NCI-H2196 treated with DMSO at 0.1 percent for 48 hours (cell line): ENCODE results near the gene DGKD.

Experiments
- DNase-seq: peaks from one replicate; lab custom pipeline; 2025; ENCODE audit not compliant: unreplicated experiment; lab: John Stamatoyannopoulos, UW

Gene DGKD

DNA sequence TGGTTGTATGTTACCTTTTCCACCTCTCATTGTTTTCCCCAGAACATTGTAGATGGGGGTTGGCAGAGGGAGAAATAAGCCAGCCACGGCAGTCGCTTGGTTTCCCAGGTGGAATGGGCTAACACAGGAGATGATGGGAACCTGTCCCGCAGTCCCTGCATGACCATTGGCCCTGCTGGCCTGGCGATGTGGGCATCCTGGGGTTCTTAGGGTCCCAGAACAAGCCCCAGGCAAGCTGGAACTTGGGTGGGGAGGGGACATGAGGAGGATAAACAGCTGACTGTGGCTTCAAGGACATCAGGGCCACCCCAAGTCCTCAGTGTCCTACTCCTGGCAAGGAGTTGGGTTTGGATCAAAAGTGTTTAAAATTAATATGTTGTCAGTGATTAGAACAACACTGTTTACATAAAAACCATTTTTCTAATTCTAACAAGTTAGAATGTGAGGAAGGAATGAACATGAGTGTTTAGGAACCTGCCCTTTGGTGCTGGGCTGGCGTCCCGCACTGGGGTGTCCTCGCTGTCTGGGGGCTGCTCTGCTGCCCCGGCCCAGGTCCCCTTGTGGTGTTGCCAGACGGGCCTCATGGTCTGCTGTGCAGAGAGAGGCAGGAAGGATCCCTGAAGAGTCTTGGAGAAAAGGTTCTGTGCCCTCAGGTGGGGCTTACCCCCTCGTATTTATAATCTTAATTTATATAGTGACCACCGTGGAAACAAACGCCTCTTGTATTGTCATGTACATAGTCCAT lies 117.2 kb downstream of the DGKD start:
- DNase-seq = no peak

DNA sequence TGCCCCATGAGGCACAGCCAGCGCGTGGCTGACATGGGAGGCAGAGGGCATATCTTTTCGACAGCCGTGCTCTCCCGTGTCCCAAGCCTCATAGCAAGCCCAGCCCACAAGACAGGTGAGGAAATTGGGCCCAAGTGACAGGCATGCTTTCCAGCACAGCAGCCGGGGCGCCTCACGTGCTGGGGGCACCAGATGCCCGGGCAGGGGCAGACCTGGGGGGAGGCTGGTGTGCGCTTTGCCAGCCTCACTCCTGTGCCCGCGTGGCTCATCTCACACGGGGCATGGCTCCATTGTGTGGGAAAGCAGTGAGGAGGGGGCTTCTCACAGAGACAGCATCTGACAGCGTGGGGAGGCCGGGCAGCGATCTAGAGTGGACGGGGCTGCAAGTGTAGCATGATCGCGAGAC lies 119.1 kb downstream of the DGKD start:
- no peak for DNase-seq

DNA sequence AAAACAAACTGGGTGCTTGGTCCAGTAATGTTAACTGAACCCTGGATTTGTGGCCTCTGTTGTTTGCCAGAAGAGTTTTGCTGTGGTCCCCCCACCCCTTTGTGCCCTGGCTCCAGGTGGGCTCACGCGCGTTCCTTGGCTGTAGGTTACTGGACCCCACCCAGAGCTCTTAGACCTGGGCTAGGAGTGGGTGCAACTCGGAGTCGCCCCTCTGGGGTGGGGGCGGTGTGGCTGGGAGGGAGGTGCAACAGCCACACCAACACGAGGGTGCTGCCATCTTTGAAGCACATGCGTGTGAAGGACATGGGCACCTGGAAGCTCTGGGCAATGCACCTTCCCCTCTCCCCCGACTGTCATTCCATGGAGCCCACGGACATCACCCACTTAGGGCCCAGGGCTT lies 119.6 kb downstream of the DGKD start:
- no peak for DNase-seq

DNA sequence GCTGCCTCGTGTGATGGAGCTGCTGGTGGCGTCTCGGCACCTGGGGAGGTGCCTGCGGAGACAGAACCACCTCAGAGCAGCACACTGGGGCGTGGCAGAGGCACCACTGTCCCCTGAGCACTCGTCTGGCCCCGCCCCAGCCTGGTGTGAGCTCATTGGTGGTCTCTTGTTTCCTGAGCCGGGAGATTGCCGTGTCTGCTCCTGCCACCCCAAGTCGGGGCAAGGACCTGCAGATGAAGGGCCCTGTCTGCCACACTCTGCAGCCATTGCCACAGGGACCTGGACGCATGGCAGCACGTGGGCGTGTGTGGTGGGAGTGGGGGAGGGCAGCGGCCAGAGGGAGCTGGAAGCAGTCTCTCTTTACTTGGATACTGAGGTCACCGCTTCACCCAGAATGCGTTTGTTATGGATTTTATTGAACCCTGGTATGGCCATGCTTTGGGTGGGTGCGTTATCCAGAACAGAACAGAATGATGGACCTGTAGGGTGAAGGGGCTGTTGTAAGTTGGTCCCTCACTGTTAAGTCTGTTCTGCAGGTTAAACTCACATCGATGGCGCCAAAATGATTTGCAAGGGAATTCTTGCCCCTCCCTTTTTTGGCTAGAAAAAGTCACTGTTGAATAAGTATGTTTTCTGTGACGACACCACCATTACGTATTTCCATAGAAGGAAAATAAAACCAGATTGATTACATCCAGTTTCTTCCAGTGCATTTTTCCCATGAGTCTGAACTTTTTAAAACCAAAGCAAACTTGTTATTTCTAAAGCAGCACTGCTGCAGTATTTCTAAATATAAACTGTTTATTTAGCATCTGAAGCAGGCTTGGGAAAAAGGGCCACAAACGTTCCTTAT lies 120.2 kb downstream of the DGKD start:
- no peak for DNase-seq

DNA sequence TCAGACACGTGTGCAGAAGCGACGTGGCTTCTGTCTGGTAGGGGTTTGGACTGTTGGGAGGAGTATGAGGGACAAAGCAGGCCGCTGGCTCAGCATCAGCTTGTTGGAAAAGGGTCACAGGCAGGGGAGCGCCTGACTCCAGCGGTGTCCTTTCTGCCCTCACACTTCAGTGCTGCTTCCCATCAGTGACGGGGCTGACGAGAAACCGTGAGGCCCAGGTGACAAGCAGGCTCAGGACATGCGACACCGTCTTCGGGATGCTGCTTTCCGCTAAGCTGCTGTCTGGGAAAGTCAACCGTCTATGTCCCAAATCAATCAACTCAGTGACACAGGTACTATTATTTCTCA lies 121.7 kb downstream of the DGKD start:
- DNase-seq = no peak

DNA sequence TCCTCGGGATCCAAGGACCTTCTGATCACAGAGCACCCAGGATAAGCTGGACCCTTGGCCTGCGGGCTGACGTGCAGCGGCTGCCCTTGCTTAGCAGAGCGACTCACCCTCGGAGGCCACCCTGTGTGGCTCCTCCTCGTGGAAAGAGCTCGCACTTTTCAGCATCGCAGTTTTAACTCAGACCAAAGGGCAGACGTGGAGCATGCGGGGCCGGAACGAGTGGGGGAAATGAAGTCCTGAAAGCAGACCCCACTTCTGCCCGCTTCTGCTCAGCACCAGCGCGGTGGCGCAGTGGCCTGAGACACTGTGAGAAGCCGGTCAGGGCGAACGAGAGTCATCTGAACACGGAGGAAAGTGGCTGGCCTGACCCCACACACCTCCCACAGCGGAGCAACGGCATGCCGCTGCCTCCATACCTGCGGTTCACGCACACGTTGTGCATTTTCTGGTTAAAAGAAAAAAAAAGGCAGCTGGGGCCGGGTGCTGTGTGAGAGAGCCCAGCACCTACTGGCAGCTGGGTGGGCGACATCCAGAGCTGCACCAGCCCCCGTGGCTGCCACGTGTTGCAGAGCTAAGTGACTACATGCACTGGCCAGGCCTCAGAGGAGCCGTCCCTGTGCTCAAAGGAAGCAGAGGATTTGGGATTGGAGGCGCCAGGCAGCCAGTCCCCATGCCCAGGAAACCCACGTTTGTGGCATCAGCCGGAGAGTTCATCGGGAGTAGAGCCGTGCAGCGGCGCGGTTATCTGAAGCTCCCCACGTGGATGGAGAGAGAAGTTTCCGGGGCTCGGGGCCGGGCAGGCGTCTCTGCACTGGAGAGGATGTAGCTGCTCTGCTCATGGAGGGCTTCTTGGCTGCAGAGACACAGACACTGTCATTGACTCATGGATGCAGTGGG lies 122.6 kb downstream of the DGKD start:
- no peak for DNase-seq

GRCh38 chr2:233477548-233478433 lies 123.5 kb downstream of the DGKD start:
- no peak for DNase-seq

GRCh38 chr2:233479616-233480489 lies 125.6 kb downstream of the DGKD start:
- DNase-seq = no peak

- DNase-seq = peak; percentile 77
Measured at GRCh38 chr2:233480490-233481202, 126.4 kb downstream of the DGKD start.

- DNase-seq = no peak
Measured at GRCh38 chr2:233481368-233482142, 127.3 kb downstream of the DGKD start.

GRCh38 chr2:233482616-233483015 lies 128.3 kb downstream of the DGKD start:
- DNase-seq = no peak

GRCh38 chr2:233485726-233486125 lies 131.4 kb downstream of the DGKD start:
- DNase-seq = no peak

DNA sequence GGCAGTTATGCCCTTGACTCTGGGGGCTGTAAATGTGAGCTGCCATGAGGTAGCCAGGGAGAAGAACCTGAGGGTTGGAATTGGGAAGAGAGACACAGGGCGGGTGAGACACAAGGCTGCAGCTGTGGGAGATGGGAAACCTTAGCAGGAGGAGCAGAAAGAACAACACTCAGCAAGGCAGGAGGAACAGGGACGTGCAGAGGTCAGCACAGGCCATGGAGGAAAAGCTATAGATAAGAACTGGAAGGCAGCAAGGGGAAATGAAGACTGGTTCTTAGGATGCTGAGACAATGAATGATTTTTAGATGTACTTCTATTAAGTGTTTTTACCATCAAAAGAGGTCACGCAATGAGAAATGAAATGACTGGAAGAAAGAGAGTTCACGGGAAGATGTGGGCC lies 132.1 kb downstream of the DGKD start:
- DNase-seq = no peak

DNA sequence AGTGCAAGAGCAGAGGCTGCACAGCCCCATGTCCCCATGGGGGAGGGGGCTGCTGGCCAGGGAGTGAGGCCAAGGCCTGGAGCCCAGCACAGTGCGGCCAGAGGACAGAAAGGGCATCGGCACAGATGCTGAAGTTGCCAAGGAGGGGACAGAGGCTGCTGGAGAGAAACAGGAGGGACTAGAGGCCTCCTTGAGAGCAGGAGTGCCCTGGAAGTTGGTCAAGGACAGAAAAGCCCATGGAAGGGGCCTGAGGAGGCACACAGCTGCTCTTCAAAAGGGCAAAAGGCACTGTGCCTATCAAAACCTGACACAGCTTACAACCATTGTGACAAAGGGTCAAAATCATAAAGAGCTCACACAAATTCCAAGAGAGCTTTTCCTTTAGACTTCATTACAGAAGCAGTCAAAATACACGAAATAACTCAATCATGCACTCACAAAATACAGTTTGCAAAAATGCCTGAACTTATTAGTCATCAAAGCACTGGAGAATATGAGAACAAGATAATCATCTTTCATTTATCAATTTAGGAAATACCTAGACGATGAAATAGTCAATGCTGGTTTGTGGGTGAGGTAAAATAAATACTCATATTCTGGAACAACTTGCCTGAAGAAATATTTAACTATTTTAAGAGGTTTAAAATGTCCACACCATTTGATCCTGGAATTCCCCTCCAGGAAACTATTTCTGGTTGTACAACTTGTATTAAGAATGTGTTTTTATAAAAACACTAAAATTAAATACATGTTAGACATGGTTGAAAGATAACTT lies 132.7 kb downstream of the DGKD start:
- DNase-seq = no peak

DNA sequence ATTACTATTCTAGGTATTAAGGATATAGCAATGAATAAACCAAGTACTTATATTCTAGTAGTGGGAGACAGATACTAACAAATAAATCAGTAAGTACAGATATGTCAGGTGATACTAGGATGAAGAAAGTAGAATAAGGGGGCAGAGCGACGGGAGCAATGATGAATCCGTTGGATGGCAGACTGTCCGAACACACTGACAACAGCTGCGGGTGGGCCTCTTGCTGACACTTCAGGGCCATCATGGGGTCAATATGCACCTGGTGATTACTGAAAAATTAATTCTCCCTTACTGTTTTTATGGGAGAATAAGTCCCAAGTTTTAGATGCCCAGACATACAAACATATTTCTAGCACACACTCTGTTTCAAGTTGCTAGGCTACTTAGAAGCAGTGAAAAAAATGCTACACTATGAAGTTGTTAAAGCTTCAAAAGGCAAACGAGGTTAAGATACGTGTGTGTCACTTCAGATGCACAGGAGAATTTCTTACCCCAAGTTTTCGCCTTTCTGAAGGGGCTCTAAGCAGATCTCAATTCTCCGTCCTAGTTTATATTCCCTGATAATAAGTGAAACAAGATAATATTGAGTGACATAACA lies 133.6 kb downstream of the DGKD start:
- no peak for DNase-seq

DNA sequence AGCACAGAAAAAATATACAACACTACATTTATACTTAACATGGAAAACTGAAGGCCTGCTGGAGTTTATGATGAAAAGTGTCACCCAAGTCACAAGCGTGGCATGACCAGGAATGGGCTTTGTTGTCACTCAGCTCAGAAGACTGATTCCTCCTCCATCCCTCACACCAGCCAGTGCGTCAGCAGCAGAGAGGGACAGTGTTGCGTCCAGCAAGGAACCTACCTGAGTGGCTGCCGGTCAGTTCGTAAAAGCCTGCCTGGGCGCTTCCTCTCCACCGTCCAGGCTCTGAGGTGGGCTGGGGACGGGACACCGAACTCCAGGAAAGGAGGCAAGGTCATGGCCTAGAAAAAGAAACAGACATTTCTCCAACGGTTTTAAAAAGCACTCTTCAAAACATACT lies 134.8 kb downstream of the DGKD start:
- no peak for DNase-seq

DNA sequence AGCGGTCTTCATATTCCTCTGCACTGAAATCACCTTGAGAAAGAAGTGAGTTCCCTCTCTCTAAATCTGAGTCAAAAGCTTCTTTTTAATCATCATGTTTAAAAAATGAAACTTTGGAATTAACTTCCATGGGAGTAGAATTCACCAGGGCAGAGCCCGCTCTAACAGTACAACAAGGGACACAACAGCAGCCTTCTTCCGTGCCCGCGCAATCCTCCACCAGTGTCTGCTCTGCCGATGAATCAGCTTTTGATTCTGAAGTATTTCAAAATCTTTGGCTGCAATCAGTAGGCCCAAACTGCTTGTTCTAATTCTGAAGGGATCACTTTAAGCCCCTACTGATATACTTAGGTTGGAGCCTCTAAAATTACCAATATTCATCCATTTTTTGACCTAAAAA lies 135.4 kb downstream of the DGKD start:
- no peak for DNase-seq
